Activated B cell treated with CpG ODN at 0.5 μM for 24 hours (primary cell): Measurements from ENCODE around the gene PPP1R12A. TPM values are rescaled to one million over a fixed set of nuclear protein-coding genes. Genes with fewer than 3 reads are reported as not detected.
"Not testable (repeated sequence)": the region's sequence is repeated elsewhere in the genome, so short reads cannot be mapped to it uniquely, and the experiment has no call there.

Source experiments
- ATAC-seq: fragments of 200-7000 bp; cut with Tn5 transposase; one replicate; pipeline ENCODE4 v1.10.0; 2021; ENCODE audit warnings: low read depth, mild to moderate bottlenecking, moderate library complexity
- CTCF ChIA-PET: fragments of 350-600 bp; sonication (Branson Sonifier 250); formaldehyde crosslinking; loops from one replicate; lab custom pipeline; 2021; ENCODE audit warnings: antibody characterized with exemption; lab: Charles Lee
- POLR2A ChIA-PET: fragments of 350-600 bp; sonication (Branson Sonifier 250); formaldehyde crosslinking; loops from one replicate; lab custom pipeline; 2021; ENCODE audit warnings: antibody characterized with exemption; lab: Charles Lee
- DNase-seq: peaks from one replicate; pipeline ENCODE4 v3.0.0; 2022
- H3K27ac Mint-ChIP-seq: one replicate; pipeline ENCODE4 v1.8.0; 2020; ENCODE audit warnings: mixed read lengths
- H3K27me3 Mint-ChIP-seq: one replicate; pipeline ENCODE4 v1.8.0; 2021; ENCODE audit warnings: mixed read lengths
- H3K36me3 Mint-ChIP-seq: one replicate; pipeline ENCODE4 v1.8.0; 2021; ENCODE audit warnings: low read depth, mixed read lengths
- H3K4me1 Mint-ChIP-seq: one replicate; pipeline ENCODE4 v1.8.0; 2021; ENCODE audit warnings: mixed read lengths
- H3K4me3 Mint-ChIP-seq: one replicate; pipeline ENCODE4 v1.8.0; 2020; ENCODE audit warnings: mild to moderate bottlenecking, mixed read lengths
- H3K9me3 Mint-ChIP-seq: one replicate; pipeline ENCODE4 v1.8.0; 2020; ENCODE audit warnings: mixed read lengths
- intact Hi-C: fragments of 100-400 bp; cut with micrococcal nuclease; formaldehyde crosslinking; loops from one replicate; pipeline ENCODE4 v1.15.1; 2024
- total RNA-seq: library from RNA; stranded (reverse); gene quantifications from 2 replicates; pipeline ENCODE4 v1.2.3, GENCODE V29; 2022
- TF ChIP-seq, protein P1 (sequence below): fragments of 200-600 bp; IDR thresholded peaks from one replicate; pipeline ENCODE4 v1.8.0; 2022; ENCODE audit warnings: antibody characterized with exemption, mild to moderate bottlenecking

PPP1R12A gene
- total RNA-seq, 1 donor from 2014 or later, result 90.4 TPM

DNA sequence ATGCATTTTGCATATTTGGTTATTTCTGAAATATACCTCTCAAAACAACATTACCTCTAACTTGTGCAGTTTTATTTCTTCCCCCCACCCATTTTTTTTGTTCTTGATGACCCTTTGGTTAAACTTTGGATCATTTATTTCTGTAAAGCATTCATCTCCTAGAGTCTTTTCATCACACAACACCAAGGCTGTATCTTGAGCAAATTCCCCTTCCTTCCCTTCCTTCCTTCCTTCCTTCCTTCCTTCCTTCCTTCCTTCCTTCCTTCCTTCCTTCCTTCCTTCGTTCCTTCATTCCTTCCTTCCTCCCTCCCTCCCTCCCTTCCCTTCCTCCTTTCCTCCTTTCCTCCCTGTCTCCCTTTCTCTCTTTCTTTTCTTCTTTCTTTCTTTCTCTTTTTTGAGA is 43.8 kb upstream of the PPP1R12A start:
- Mint-ChIP-seq H3K27ac (no peak overlapping the region), H3K4me1 (no peaks in the 10 kb centered on the region), H3K27me3 (peaks cover 12% of the 10 kb centered on the region), H3K9me3 (no peaks in the 10 kb centered on the region), H3K36me3 (no peaks in the 10 kb centered on the region), H3K4me3 (no peak overlapping the region)
- intact Hi-C loops, result no loop called here
- DNase-seq (no peak), ATAC-seq (no peak)
- ChIA-PET POLR2A (no interaction called here), CTCF (no interaction called here)
- TF ChIP-seq, protein P1, sequence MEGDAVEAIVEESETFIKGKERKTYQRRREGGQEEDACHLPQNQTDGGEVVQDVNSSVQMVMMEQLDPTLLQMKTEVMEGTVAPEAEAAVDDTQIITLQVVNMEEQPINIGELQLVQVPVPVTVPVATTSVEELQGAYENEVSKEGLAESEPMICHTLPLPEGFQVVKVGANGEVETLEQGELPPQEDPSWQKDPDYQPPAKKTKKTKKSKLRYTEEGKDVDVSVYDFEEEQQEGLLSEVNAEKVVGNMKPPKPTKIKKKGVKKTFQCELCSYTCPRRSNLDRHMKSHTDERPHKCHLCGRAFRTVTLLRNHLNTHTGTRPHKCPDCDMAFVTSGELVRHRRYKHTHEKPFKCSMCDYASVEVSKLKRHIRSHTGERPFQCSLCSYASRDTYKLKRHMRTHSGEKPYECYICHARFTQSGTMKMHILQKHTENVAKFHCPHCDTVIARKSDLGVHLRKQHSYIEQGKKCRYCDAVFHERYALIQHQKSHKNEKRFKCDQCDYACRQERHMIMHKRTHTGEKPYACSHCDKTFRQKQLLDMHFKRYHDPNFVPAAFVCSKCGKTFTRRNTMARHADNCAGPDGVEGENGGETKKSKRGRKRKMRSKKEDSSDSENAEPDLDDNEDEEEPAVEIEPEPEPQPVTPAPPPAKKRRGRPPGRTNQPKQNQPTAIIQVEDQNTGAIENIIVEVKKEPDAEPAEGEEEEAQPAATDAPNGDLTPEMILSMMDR, result no peak

DNA sequence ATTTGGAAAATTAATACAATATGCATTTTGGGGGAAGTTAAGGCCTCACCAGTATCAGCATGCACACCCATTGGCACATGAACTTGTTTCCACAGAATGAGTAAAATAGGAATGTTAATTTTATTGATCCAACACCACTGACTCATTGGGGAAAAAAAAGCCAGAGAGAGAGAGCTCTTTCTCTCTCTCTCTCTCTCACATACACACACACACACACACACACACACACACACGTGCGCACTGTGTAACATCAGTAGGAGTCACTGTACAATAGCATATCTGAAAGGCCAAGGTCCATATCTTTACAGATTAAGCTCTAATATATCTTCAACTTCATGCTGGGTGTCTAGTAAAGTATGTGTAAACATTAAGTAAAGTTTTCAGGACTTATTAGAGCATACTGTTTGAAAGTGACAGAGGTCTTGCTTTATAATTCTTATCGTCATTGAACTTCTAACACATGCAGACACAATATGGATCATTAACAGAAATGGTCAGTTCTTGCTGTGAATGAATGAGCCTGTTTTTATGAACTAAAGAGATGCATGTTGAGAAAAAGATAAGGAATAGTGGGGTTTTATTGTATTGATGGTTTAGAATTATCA is 43.1 kb upstream of the PPP1R12A start:
- POLR2A ChIA-PET, H3K36me3 Mint-ChIP-seq, H3K4me1 Mint-ChIP-seq, DNase-seq, H3K27me3 Mint-ChIP-seq, CTCF ChIA-PET, intact Hi-C loops, H3K4me3 Mint-ChIP-seq, ATAC-seq, H3K27ac Mint-ChIP-seq, H3K9me3 Mint-ChIP-seq: not testable (repeated sequence)

DNA sequence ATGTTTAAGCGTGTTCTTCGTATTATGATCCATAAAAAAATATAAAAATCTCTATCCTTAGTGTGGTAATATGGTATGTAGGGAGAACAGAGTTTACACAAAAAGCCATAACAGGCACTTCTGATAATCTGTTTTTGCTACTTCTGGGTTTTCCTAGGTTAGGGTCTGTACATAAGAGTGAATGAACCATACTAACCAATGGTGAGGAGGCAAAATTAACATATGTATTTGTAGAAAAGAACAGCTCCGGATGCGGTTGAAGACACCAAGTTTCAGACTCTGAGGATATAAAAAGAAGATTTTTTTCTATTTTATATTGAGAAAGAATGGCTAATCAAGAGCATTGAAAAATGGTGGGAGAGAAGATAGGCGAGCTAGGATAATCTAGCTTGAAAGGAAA is 40.2 kb upstream of the PPP1R12A start:
- peaks cover 5% of the 10 kb centered on the region for H3K27me3 Mint-ChIP-seq
- no peak for ATAC-seq
- H3K4me1 Mint-ChIP-seq, result no peaks in the 10 kb centered on the region
- ChIA-PET POLR2A (no interaction called here), CTCF (no interaction called here)
- H3K36me3 Mint-ChIP-seq, result no peaks in the 10 kb centered on the region
- no peak overlapping the region for H3K4me3 Mint-ChIP-seq
- DNase-seq, result no peak
- no peak overlapping the region for H3K27ac Mint-ChIP-seq
- intact Hi-C loops, result no loop called here
- TF ChIP-seq, protein P1, result no peak
- no peaks in the 10 kb centered on the region for H3K9me3 Mint-ChIP-seq

DNA sequence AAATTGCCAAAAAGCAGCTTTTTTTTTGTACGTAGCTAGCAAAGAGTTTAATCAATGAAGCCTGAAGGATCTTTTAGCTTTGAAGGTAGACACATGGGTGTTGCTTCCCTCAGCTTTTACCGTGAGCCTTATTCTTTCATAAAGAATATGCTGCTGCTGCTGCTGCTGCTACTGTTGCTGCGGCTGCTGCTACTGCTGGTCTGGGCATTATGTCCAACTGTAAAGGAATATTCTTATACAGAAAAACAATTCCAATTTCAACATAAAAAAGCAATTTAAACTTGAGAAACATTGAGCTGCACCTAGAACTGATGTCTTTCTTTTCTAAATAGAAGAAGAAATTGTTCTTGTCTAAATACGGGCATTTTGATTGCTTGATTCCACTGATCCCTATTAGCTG is 38.9 kb upstream of the PPP1R12A start:
- TF ChIP-seq, protein P1, result no peak
- ATAC-seq (no peak), DNase-seq (no peak)
- Mint-ChIP-seq H3K4me3 (no peak overlapping the region), H3K9me3 (no peaks in the 10 kb centered on the region), H3K4me1 (no peaks in the 10 kb centered on the region), H3K36me3 (no peaks in the 10 kb centered on the region), H3K27ac (no peak overlapping the region), H3K27me3 (peaks cover 5% of the 10 kb centered on the region)
- intact Hi-C loops, result no loop called here
- ChIA-PET CTCF (no interaction called here), POLR2A (no interaction called here)

DNA sequence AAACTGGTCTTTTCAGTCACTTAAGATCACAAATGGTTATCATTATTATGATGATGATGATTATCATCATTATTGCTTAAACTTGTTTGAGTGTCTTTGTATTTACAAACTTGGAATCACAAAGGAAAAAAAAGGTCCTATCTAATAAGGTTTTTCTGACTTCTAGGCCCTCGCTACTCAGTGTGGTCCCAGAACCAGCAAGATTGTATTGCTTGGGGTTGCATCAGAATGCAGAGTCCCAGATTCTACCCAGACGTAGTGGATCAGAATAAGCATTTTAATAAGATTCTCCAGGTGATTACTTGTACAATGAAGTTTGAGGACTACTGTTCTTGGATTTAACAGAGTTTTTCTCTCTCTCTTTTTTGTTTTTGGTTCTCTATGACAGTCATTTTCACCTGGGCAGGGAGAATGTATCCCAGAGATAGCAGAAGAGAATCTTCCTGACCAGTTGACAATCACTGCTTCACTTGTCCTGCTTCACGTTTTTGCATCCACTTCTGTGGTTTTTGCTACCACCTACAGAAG is 29.3 kb upstream of the PPP1R12A start:
- TF ChIP-seq, protein P1, result no peak
- CTCF ChIA-PET, result no interaction called here
- H3K4me3 Mint-ChIP-seq, result no peak overlapping the region
- no peaks in the 10 kb centered on the region for H3K36me3 Mint-ChIP-seq
- H3K27ac Mint-ChIP-seq, result no peak overlapping the region
- H3K9me3 Mint-ChIP-seq, result no peaks in the 10 kb centered on the region
- intact Hi-C loops, result no loop called here
- H3K27me3 Mint-ChIP-seq, result peaks cover 24% of the 10 kb centered on the region
- ATAC-seq (no peak), DNase-seq (no peak)
- POLR2A ChIA-PET, result no interaction called here
- peaks cover 6% of the 10 kb centered on the region for H3K4me1 Mint-ChIP-seq

DNA sequence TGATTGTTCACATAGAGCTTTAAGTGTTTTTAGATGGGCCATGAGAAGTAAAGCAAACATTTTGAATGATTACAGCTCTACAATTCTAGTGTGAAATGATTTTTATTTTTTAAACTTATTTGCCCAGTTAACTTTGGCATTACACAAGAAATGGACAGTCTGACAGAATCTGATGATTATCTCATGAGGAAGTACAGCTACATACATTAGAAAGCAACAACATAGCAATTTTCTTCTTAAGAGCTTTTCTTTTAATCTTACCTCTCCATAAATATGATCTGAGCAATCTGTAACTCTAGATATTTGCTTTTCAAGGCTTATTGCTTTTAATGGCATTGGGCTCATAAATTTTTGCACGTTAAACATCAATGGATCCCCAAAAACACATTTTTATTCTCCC is 26.5 kb upstream of the PPP1R12A start:
- H3K27me3 Mint-ChIP-seq, result peaks cover 14% of the 10 kb centered on the region
- CTCF ChIA-PET, result no interaction called here

More for the DNA sequence above, 26.5 kb upstream of the PPP1R12A start:
- DNase-seq (no peak), ATAC-seq (no peak)
- Mint-ChIP-seq H3K9me3 (no peaks in the 10 kb centered on the region), H3K4me1 (peaks cover 6% of the 10 kb centered on the region), H3K27ac (no peak overlapping the region), H3K36me3 (no peaks in the 10 kb centered on the region), H3K4me3 (no peak overlapping the region)
- intact Hi-C loops, result no loop called here
- POLR2A ChIA-PET, result no interaction called here
- TF ChIP-seq, protein P1, result no peak
